Activated naive CD4-positive, alpha-beta T cell treated with anti-CD3 and anti-CD28 coated beads, Interleukin-2, amount 50 U/mL, for 16 hours (primary cell): ENCODE data around the gene ICOS.

Source experiments
- DNase-seq: peaks from one replicate; pipeline ENCODE4 v3.0.0-alpha.2; 2020

ICOS gene

GRCh38 chr2:203936535-203936934 lies at the start of gene ICOS:
ICOS (plus strand) TSS chr2:203936763; CDS start chr2:203936815, 52 bp downstream.
- DNase-seq: peak; percentile 33

DNA sequence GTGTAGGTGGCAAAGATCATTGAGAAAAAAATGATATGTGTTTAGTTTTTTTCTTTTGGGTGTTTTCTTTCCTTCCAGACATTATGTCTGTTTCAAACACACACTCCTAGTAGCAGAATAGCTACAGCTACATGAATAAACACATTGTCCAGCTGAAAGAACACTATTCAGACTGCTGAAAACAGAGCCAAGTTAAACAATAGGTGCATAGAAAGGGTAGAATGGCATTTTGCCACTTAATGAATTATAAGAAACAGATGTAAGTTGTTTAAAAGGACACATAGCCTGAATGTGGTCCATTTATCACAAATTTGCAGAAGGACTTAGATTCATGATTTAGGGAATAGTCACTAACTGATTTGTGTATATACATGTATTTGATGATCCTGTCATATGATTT lies 48.9 kb upstream of the ICOS start:
- no peak for DNase-seq

DNA sequence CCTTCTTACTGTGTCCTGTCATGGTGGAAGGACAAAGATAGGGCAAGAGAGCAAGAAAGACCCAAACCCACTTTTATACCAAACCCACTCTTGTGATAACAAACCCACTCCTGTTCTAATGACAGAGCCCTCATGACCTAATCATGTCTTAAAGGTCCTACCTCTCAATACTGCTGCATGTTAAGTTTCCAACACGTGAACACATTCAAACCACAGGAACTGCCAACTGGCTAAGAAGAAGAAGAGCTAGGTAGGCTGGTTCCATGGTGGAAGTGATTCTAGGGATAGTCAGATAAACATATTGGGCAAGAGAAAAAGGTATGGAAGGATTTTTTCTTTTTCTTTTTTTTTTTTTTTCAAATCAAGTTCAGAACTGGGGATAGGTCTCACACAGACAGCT lies 47.0 kb upstream of the ICOS start:
- DNase-seq: no peak

DNA sequence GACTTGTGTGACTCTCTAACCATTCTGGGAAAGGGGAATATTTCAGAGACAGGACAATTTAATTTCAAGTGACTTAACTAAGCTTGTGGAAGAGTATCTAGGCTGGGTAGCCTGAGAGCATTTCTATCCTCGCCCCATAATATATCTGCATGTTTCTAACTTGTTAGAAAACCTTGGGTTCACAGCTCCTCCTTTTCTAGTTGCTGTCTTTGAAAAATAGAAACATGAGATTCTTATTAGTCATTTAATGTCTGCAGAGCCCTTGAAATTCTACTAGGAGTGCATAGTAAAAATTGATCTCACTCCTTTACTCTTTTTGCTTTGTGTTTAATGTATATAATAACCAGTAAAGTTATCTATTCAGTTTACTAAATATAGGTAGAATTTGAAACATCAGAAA lies 46.6 kb upstream of the ICOS start:
- no peak for DNase-seq

DNA sequence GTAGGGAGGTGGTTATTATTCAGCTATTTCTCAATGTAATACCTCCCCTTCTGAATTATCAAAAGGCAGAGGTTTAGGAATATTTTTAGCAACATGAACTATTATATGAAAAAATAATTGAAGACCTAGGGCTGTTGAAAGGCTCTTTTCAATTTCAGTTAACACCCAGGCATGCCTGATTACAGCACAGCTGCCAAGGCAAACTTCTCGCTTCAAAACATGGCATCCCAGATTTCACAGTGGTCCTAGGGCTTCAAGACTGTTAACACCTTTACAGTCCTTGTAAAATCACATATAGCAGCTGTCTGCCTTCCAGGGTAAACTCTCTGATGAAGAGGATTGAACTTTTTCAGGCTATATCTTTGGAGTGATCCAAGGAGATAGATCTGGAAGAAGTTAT lies 45.8 kb upstream of the ICOS start:
- DNase-seq: no peak

- DNase-seq: peak; percentile 38
These were observed 45.1 kb upstream of the ICOS start for GRCh38 chr2:203891474-203891873.

GRCh38 chr2:203892207-203892606 lies 44.4 kb upstream of the ICOS start:
- no peak for DNase-seq

GRCh38 chr2:203893401-203893800 lies 43.2 kb upstream of the ICOS start:
- no peak for DNase-seq

GRCh38 chr2:203893840-203894239 lies 42.7 kb upstream of the ICOS start:
- no peak for DNase-seq

DNA sequence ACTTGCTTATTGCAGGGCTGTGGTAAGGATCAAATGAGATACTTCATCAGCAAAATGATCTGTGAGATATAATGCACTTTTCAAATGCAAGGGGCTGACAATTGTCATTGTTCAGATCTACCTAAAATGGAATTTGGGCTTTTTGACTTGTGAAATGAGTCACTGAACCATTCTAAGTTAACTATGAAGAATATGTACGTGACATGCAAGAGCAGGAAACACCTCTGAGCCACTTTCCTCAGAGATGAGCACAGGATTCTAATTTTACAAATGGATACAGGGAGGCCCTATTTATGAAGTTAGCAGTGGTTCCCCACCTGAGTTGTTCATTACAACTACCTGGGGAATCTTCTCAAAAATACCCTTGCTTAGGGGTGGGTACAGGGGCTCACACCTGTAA lies 42.3 kb upstream of the ICOS start:
- no peak for DNase-seq

GRCh38 chr2:203897544-203897943 lies 39.0 kb upstream of the ICOS start:
- DNase-seq: no peak

GRCh38 chr2:203898657-203899056 lies 37.9 kb upstream of the ICOS start:
- DNase-seq: no peak

DNA sequence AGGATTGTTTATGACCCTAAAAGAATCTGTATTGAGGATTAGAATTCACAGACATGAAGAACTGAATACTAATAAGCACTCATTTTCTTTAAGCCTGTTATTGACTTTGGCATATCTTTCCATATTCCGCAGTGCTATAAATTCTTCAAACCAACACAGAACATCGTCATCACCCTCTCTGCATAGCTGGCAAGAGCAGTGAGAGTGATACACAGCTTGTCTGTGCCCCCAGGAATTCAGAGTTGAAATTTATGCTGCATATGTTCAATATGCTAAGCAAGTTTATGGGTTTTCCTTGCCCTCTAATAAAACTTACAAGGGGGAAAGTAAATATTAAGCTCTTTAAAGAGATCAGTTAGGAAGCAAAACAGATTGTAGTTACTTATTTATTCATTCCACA lies 36.3 kb upstream of the ICOS start:
- no peak for DNase-seq

GRCh38 chr2:203904022-203904421 lies 32.5 kb upstream of the ICOS start:
- no peak for DNase-seq

DNA sequence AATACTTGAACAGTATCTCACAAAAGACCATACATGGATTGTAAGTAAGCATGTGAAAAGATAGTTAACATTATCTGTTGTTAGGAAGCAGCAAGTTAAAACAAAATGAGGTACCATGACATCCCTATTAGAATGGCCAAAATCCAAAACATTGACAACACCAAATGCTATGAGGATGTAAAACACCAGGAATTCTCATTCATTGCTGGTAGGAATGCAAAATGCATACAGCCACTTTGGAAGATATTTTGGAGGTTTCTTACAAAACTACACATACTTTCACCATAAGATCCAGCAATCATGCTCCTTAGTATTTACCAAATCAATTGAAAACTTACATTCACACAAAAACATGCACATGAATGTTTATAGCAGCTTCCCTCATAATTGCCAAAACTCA lies 30.9 kb upstream of the ICOS start:
- DNase-seq: no peak

- no peak for DNase-seq
These were observed 28.3 kb upstream of the ICOS start for GRCh38 chr2:203908066-203908796.

DNA sequence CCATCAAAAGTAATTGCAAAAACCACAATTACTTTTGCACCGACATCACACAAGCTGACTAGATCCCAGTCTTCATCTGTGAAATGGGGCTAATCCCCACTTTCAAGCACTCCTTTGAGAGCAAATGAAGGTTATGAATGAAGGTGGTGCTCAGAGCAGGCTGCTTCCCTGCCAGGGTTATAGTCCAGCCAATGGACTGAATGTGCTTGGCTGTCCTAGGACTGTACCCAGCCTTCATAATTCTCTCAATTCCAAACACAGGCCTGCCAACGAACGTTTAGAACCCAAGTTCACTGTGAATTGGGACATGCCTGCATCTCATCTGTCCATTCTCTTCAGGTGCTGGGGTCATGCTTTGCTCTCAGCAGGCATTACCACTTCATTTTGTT lies 27.8 kb upstream of the ICOS start:
- no peak for DNase-seq

GRCh38 chr2:203909261-203909967 lies 27.1 kb upstream of the ICOS start:
- DNase-seq: peak; percentile 17

- DNase-seq: no peak
These were observed 26.6 kb upstream of the ICOS start for GRCh38 chr2:203909974-203910373.

DNA sequence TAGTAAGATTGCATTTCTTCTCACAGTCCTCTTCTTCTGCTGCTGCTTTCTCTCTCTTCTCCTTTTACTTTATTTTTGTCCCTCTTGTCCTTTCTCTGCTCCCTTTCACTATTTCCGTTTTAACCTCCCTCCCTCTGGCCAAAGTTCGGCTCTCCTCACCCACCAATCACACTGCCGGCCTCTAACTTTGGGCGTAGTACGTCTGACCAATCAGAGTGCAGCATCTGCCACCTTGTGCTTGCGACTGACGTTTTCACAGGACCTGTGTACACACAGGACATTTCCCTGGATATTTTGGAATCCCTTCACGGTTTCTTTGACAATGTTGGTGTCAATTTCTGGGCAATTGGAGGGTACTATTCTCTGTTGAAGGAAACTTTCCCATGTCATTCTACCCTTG lies 22.6 kb upstream of the ICOS start:
- DNase-seq: no peak

DNA sequence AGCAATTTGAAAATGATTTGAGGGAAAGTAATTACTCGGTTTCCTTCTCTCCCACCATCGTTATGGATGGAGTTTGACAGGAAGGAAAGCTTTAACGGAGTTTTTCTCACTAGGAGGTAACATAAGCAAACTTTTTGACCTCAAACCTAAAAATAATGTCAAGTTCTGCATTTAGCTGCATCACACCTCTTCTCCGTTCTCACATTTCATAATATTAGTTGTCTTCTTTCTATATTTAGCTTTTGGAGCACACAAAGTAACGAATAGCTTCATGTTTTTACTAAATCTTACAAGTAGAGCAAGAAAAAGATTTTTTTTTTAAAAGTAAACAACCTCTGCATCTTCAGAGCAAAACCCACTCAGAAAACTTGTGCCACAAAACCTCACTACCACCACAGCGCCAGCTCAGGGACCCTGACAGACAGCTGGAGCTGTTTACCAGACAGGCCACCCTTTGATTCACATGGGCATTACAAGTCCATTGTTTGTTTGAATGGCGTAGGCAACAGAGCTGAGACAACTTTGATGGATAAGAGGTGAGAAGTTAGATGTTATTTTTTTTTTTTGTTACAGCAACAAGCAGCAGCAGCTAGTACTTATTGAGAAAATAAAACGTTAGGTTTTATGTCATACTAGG lies 21.9 kb upstream of the ICOS start:
- no peak for DNase-seq

GRCh38 chr2:203915256-203915655 lies 21.3 kb upstream of the ICOS start:
- no peak for DNase-seq

DNA sequence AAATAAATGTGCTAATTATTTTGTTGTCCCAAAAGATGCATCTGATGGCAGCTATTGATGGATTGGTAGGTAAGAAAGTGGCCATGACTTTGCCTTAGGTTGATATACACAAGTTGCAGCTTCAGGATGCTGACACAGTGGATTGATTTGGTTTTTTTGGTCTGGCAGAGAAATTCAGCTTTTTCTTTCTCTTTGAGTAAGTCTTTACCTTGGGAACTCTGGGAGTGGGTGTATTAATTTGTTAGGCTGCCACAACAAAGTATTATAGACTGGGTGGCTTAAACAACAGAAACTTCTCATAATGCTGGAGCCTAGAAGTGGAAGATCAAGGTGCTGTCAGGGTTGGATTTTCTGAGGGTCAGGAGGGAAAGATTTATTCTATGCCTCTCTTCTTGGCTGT lies 19.8 kb upstream of the ICOS start:
- DNase-seq: no peak

- DNase-seq: no peak
These were observed 18.3 kb upstream of the ICOS start for GRCh38 chr2:203918264-203918663.
